GM21447 (cell line): ENCODE data around the gene HSF2BP.
"Not testable (repeated sequence)": the region's sequence is repeated elsewhere in the genome, so short reads cannot be mapped to it uniquely, and the experiment has no call there.

Source experiments
- ATAC-seq: cut with Tn5 transposase; IDR thresholded peaks from one replicate; pipeline ENCODE4 v1.9.1; 2021; ENCODE audit not compliant: unreplicated experiment

The HSF2BP gene

DNA sequence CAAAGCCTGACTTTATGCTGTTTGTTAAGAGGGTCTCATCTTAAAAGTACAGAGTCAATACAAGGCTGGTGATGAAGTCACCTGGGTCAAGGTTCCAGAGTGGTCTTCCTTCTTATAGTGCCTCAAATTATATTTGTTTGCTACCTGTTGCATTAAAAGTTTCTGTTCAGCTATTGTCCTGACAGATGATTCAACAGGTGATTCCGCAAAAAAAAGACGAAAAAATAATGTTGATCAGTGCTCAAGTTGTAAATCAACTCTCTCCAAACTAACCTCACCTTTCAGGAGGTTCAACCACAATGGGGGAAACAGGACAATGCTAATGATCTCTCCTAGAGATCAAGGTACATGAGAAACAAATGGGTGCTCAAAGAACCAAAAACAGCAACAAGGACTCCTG lies 35.7 kb downstream of the HSF2BP start:
- no peak for ATAC-seq

DNA sequence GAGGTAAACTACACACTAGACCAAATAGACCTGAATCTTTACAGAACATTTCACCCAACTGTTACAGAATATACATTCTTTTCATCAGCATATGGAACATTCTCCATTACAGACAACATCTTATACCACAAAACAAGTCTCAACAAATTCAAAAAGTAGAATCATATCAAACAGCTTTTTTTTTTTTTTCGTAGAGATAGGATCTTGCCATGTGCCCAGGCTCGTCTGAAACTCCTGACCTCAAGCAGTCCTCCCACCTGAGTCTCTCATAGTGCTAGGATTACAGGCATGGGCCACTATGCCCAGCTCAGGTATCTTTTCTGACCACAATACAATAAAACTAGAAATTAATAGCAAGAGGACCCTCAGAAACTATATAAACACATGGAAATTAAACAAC lies 36.5 kb downstream of the HSF2BP start:
- ATAC-seq, result no peak

DNA sequence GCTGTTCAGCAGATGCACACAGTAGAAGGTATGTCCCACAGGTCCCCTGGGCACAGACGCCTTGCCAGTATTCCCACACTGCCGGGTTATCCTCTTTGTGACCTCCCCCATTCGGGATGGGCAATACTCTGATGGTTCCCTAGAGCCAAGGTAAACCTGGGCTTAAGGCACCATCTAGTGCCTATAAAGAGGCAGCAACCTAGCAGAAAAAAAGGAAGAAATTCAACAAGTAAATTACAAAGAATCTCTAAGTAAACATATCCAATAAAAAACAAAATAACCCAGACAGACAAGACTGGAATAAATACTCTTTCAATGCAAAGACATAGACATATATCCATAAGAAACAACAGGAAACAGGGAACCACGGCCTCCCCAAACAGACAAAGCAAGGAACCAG lies 39.4 kb downstream of the HSF2BP start:
- ATAC-seq, result no peak

DNA sequence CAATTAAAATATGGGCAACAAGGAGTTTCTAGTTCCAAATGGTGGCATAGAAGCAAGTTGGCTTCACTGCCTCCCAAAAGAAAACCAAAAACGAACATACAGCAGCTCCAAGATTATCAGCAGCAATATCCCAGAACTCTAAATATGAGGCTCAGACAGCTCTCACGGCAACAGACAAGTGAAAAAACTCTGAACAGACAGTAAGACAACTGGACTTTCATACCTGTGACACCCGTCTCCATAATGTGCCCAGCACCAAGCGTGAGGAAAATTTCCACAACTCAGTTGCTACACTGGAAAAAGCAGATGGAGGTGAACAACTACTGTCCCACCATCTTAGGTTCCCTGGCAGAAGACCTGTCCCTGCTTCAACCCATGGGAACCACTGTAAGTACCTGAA lies 39.9 kb downstream of the HSF2BP start:
- no peak for ATAC-seq

DNA sequence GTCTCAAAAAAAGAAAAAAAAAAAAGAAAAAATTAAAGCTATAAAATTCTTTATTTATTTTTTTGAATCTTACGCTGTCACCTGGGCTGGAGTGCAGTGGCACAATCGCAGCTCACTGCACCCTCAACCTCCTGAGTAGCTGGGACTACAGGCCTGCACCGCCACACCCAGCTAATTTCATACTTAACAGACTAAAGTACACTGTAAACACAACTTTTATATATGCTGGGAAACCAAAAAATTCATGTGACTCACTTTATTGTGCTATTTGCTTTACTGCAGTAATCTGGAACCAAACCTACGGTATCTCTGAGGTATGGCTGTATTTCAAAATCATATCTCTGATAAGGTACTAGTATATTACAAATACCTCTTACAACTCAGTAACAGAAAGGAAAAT lies 40.3 kb downstream of the HSF2BP start:
- no peak for ATAC-seq

DNA sequence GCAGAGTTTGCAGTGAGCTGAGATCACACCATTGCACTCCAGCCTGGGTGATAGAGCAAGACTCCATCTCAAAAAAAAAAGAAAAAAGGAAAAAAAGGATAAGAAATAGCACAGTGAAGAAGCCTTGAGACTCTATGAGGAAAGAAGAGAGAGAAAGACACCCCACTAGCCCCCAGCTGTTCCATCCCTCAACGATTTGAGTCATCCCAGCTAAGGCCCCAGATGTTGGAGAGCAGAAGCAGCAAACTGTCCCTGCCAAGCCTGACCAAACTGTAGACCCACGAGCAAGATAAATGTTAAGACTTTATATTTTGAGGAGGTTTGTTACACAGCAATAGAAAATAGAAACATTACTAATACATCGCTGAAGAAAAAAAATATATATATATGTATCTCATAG lies 42.4 kb downstream of the HSF2BP start:
- ATAC-seq, result not testable (repeated sequence)

DNA sequence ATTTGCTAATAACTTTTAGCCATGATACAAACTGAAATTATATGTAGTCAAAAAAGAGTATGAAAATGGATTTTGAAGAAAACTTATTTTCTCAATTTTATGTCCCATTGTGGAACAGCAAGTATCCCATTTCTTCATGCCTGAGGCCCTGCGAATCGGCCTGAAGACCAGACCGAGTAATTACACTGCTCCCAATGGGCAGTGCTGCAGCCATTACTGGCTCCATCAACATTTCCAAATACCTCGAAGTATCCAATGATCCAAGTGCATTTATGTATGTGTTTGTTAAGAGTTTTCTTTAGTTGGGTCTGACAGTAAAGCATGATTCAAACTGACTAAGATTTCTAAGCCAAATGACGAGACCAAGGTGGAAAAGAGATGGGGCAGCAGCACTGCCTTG lies 44.4 kb downstream of the HSF2BP start:
- ATAC-seq, result no peak

DNA sequence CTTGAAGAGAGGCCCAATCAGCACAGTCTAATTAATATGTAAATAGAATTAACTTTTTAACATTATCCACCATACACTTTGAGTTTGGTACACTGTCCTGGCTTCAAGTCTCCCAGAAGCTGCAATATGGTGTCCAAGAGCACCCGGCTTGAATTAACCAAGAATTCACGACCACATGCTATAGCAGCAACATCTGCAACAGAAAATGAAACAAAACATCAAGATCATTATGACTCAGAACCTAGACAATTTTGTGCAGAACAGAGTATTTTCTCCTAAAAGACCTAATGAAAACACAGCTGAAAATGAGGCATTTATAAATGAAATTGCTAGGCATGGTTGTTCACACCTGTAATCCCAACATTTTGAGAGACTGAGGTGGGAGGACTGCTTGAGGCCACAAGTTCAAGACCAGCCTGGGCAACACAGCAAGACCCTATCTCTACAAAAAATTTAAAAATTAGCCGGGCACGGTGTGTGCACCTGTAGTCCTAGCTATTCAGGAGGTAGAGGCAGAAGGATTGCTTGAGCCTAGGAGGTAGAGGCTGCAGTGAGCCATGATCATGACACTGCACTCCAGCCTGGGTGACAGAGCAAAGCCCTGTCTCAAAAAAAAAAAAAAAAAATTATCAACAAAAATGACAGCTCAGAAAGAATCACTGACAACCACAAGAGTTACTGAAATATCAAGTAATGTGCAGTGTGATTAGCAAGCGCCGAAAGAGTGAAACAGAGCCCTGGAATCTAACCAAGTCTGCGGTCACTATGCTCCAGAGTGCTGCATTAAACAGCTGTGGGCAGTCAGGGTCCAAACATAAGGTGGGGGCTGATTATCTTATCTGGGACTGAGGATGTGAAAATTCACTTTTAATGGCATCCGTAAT lies 45.3 kb downstream of the HSF2BP start:
- no peak for ATAC-seq

DNA sequence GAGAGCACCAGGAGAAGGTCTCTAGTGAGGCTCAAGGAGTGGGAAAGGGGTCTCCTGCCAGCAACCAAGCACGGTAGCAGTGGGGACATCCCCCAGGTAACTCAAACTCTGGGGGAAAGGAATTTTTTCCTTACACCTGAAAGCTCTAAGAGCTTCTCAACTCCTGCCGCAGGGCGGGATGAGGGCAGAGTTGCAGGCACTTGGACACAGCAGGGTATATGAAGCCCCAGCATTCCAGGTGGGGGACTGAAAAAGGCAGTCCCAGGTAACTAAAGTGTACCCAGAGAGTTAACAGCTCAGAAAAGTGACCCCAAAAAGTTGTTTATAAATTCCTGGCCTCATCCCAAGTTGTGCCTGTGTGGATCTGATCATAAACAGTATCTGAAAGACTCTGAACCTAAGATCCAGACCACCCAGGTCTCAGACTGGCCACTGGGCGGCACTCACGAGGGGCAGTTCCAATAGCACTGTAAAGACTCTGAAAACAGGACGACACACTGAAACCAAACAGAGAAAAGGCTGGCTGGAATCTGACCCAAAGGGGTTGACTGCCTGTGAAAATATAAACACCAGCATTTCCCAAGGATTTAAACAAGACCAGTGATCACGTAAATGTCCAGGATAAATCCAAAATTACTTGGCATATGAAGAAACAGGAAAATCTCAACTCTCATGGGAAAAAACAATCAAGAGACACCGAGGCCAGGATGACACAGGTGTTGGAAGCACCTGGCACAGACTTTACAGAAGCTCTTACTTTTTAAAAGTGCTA lies 47.5 kb downstream of the HSF2BP start:
- ATAC-seq, result no peak

DNA sequence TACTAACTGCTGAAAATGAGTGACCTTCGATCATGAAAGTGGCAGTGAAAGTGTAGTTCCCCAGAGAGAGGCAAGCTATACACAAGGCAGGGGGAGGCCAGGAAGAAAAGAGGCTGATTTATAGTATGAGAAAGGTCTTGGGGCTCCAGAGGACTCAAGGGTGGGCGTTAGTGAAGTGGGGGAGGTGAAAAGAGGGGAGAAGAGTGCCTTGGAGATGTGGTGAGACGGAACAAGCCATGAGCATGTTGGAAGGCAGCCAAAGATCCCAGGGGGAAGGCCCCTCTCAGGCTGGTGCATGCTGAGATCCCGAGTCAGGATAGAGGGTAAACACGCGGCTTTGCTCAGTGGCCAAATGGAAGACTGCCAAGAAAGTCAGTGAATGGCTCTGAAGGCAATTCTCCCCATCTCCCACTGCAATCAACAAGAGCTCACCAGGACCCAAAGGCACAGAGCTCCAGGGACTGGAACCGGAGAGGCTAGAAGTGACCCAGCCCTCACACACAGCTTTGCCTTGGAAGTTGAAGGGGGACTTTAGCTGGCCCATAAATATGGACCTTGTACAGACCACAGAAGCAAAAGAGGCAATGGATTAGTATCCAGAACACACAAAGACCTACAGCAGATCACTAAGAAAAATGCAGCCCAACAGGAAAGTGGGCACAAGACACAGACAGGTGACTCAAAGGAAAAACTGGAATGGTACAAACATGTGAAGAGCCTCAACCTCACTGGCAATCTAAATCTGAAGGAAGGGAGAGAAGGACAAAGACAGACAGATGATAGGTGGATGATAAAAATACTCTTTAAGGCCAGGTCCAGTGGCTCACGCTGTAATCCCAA lies 49.6 kb downstream of the HSF2BP start:
- no peak for ATAC-seq

DNA sequence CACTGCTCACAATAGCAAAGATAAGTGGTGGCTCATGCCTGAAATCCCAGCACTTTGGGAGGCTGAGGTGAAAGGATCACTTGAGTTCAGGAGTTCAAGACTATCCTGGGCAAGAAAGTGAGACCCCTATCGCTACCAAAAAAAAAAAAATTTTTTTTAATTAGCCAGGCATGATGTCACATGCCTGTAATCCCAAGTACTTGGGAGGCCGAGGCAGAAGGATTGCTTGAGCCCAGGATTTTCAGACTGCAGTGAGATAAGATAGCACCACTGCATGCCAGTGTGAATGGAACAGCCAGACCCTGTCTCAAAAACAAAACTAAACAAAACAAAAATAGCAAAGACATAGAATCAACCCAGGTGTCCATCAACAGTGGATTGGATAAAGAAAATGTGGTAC lies 50.6 kb downstream of the HSF2BP start:
- no peak for ATAC-seq

DNA sequence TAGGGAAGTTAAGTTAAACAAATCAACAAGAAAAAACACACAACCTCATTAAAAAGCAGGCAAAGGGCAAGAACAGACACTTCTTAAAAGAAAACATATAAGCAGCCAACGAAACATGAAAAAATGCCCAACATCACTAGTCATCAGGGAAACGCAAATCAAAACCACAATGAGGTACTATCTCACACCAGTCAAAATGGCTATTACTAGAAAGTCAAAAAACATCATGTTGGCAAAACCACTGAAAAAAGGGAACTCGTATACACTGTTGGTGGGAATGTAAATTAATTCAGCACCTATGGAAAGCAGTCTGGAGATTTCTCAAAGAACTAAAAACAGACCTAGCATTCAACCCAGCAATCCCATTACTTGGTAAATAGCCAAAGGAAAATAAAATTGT lies 51.1 kb downstream of the HSF2BP start:
- no peak for ATAC-seq

DNA sequence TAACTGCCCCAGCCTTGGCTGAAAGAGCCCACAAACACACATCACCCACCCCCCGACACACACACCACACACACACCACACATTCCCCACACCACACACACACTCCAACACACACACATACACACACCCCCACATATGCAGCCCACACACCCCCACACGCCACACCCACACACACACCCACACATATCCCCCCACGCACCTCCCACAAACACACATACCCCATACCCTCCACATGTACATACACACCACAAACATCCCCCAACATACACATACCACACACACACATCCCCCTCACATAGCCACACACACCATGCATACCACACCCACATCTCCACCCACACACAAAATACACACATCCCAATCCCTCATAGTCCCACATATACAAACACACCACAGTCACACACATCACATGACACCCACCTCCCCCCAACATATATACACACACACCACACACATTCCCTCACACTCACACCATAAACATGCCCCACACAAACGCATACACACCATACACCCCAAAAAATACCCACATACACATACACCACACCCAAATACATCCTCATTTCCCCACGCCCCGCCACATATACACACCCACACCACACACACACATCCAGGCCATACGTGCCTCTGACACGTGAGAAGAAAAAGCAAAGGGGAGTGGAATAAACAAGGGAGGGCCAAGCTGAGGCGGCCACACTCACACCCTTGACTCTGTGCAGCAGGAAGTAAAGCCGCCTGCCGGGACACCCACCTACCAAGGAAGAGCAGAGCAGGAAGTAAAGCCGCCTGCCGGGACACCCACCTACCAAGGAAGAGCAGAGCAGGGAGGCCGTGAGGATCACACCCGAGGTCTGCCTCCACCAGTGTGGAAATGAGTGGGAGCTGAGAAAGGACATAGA lies 53.7 kb downstream of the HSF2BP start:
- no peak for ATAC-seq

DNA sequence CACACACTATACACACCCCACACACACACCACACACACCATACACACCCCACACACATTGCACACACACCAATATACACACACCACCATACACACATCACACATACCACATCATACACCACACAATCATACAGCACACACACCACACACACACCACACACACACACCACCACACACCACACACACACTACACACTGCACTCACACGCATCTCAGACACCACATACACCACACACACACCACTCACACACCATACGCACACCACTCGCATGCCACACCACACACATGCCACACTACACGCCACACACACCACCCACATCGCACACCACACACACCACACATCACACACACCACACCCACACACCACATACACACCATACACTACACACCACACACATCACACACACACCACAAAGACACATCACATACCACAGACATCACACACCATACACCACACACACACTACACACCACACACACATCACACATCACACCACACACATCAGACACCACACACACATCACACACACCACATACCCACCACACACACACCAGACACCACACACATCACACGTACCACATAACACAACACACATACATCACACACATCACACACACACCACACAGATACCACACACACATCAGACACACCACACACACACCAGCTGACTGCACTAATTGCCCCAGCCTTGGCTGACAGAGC lies 54.6 kb downstream of the HSF2BP start:
- no peak for ATAC-seq

DNA sequence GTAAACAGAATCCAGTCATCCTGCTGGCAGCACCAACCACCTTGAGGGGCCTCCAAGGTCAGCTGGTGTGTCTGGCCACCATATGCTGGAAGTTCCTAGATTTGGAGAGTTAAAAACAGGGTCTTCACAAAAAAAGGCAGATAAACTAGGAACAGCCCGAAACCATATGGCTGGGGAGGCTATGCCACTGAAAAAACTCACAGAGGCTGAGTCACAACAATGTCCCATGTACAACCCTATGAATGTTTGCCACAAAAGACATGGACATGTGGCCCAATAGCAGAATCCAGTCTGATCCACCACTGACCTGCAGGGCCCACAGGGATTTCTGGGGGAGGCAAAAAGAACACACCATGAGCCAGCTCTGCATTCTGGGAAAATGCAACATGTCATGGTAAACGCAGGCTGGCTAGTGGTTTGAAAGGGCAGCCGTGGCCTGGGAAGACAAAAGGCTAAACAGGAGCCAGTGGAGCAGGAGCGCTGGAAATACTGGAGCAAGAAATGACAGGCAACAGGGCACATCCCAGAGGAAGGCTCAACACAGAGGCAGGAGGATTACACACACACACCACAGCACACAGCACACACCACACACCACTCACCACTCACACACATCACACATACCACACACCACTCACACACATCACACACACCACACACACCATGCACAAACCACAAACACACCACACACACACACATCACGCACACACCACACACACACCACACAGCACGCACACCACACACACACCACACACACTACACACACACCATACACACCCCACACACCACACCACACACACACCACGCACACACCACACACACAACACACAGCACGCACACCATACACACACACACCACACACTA lies 55.4 kb downstream of the HSF2BP start:
- no peak for ATAC-seq

DNA sequence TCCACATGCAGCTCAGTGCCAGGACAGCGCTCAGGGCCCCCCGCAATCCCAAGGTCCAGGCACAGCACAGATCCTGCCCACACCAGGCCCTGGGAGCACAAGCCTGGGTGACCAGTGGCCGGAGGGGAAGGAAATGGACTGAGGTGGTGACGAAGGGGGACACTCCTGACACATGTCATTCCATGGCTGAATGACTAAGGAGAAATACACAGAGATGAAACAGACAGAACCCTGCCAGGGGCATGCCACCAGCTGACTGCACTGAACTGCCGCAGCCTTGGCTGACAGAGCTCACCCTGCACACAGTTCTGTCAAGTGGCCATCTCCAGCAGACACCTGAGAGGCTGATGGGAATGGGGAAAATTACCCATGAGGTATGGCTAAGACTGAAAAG lies 56.1 kb downstream of the HSF2BP start:
- no peak for ATAC-seq

DNA sequence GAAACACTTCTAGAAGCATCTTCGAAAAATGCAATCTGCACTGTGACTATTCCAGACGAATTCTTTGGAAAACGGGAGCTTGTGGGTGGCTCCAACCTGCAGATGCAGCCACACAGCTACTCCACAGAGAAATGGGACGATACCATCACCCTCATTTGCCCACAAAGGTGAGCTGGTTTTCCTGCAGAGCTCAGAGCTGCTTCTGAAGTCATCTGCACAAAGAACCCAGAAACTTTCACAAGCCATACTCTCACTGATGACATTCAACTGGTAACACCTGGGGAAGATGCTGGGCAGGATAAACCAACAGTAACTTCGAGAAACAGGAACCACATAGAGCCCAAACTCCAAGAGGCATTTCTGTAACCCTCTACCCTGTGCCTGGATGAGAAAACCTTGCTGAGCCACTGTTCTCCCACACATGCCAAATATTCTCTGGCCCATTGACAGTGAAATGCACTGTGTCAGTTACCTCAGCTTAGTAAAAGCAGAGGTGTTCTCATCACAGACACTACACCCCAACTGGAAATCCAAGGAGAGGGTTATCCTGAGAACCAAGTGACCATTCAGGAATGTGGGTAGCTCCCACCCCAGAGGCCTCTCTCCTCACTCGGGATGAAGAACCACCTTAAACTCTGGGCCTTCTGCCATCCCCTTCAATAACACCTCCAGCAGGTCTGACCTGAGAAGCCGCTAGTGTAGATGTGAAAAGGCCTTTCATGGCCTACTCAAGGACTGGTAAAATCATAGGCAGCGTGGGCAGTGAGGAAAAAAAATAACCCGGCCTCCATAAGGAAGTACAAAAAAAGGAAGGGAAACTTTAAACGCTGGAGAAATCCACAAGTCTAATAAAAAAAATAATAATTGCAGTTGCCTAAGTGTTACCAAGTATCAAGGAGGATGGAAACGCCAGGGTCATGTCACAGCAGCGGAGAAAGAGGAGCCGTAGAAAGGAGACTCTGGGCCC lies 56.7 kb downstream of the HSF2BP start:
- ATAC-seq, result no peak
